ENCODE results near the gene CS. TPM values are rescaled to one million over a fixed set of nuclear protein-coding genes. Genes with fewer than 3 reads are reported as not detected.

Gene CS
- total and polyA plus RNA-seq, 2 of the 4 experiments (the other 2 are of a cell fraction): 139 to 146 TPM

GRCh38 chr12:56321027-56321426 is 20.9 kb upstream of the CS start:
- Histone ChIP-seq H3K27ac (ENCODE audit: insufficient read depth, low read length) (no peak overlapping the region), H2BK20ac (ENCODE audit: low read depth, low read length) (no peak overlapping the region), H2BK120ac (ENCODE audit: low read depth, low read length) (no peak overlapping the region), H3K18ac (ENCODE audit: low read depth, low read length) (no peak overlapping the region), H3K27me3 (ENCODE audit: control insufficient read depth, insufficient read depth, low read length) (no peaks in the 10 kb centered on the region), H3K9me1 (ENCODE audit: insufficient read depth, low read length) (no peaks in the 10 kb centered on the region), H2AK9ac (replicated peaks; ENCODE audit: low read depth, low read length, poor library complexity) (no peak overlapping the region), H3K4me2 (ENCODE audit: low read depth, low read length) (no peak overlapping the region), H3K4me3 (ENCODE audit: insufficient read depth, low read depth, low read length) (no peak overlapping the region), H3K9ac (ENCODE audit: low read depth, low read length) (no peak overlapping the region), H2BK15ac (ENCODE audit: low read depth, low read length) (no peak overlapping the region), H2AK5ac (ENCODE audit: low read depth, low read length) (no peak overlapping the region), H3K9me3 (ENCODE audit: control insufficient read depth, insufficient read depth, low read length) (no peaks in the 10 kb centered on the region), H2BK5ac (ENCODE audit: low read depth, low read length, poor library complexity, severe bottlenecking) (no peak overlapping the region), H4K20me1 (ENCODE audit: insufficient read depth, low read length) (no peaks in the 10 kb centered on the region), H3K79me1 (ENCODE audit: low read depth in 1 of 2, low read length in 2 of 2) (peaks cover 0 to 4% of the 10 kb centered on the region in 2 experiments; a peak in 1 of 4 replicates), H3K14ac (replicated peaks; ENCODE audit: low read depth, low read length) (no peak overlapping the region), H3K36me3 (ENCODE audit: control insufficient read depth, insufficient read depth, low read length) (peaks cover 31% of the 10 kb centered on the region), H2AFZ (replicated peaks; ENCODE audit: low read length, poor library complexity) (no peak overlapping the region), H3K23ac (ENCODE audit: low read depth, low read length) (no peak overlapping the region), H4K5ac (ENCODE audit: low read depth, low read length) (no peak overlapping the region), H4K91ac (ENCODE audit: insufficient read depth, low read depth, low read length) (no peak overlapping the region), H3K56ac (ENCODE audit: extremely low read depth, insufficient read depth, low read length) (no peak overlapping the region), H4K8ac (ENCODE audit: low read depth in 2 of 2, low read length in 2 of 2) (no peak overlapping the region), H3K4me1 (ENCODE audit: control insufficient read depth, insufficient read depth, low read length) (no peaks in the 10 kb centered on the region), H3K4ac (ENCODE audit: low read depth, low read length) (no peak overlapping the region)
- WGBS, 2 experiments (ENCODE audit: extremely low coverage in 2 of 2, insufficient read length in 1 of 2): 83% methylated on average over 1 of the region's 2 CpGs; no CpG with 5 or more reads in 1 of the 2 experiments
- ChIA-PET CTCF (no interaction called here), POLR2A (ENCODE audit: unreplicated experiment) (interaction anchor here (0.7 kb wide), 1 partner anchor 99 kb away, joined by 5 read pairs; the partner anchor contains the start of gene RNF41)
- dilution Hi-C loops (cut with HindIII; ENCODE audit: low sequenced_read_pairs, unreplicated experiment) (no loop called here), intact Hi-C loops (cut with micrococcal nuclease) (no loop called here), in situ Hi-C loops (cut with MboI; ENCODE audit: low sequenced_read_pairs) (no loop called here)
- peak; percentile 75; the same call in 1 of the 2 replicates for TF ChIP-seq CEBPB (IDR thresholded peaks at IDR 0.05; ENCODE audit: low read depth, low read length)
- TF ChIP-seq, protein P1, sequence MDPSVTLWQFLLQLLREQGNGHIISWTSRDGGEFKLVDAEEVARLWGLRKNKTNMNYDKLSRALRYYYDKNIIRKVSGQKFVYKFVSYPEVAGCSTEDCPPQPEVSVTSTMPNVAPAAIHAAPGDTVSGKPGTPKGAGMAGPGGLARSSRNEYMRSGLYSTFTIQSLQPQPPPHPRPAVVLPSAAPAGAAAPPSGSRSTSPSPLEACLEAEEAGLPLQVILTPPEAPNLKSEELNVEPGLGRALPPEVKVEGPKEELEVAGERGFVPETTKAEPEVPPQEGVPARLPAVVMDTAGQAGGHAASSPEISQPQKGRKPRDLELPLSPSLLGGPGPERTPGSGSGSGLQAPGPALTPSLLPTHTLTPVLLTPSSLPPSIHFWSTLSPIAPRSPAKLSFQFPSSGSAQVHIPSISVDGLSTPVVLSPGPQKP (IDR thresholded peaks at IDR 0.05; ENCODE audit: borderline replicate concordance, low read depth, low read length): no peak
- no TSS peak for BruUV-seq (replicated peaks)
- DNase-seq (peak; percentile 24), ATAC-seq (ENCODE audit: low read depth) (no peak)
